NCI-H2196 (cell line): ENCODE results near the gene DYNC2H1.
"Not testable (repeated sequence)": the region's sequence is repeated elsewhere in the genome, so short reads cannot be mapped to it uniquely, and the experiment has no call there.

Source experiments
- DNase-seq: peaks from one replicate; lab custom pipeline; 2025; ENCODE audit not compliant: unreplicated experiment; lab: John Stamatoyannopoulos, UW

DYNC2H1 gene

DNA sequence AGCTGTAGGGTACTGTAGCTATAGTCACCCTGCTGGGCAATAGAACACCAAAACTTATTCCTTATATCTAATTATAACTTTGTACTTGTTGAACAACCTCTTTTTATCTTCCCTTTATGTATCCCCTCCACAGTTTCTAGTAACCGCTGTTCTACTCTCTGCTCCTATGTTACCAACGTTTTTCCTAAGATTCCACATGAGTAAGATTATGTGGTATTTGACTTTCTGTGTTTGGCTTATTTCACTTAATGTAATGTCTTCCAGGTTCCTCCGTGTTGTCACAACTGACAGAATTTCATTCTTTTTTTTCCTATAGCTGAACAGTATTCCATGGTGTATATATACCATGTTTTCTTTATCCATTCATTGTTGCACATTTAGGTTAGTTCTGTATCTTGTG is 258.4 kb downstream of the DYNC2H1 start:
- DNase-seq: no peak

DNA sequence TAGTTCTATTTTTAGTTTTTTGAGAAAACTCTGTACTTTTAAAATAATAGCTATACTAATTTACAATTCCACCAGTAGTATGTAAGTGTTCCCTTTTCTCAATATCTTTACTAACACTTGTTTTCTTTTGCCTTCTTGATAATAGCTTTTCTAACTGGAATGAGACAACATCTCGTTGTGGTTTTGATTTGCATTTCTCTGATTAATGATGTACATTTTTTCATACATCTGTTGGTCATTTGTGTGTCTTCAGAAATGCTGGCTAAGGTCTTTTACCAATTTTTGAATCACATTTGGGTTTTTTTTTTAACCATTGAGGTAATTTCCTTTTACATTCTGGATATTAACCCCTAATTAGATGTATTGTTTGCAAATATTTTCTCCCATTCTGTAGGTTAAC is 258.9 kb downstream of the DYNC2H1 start:
- no peak for DNase-seq

DNA sequence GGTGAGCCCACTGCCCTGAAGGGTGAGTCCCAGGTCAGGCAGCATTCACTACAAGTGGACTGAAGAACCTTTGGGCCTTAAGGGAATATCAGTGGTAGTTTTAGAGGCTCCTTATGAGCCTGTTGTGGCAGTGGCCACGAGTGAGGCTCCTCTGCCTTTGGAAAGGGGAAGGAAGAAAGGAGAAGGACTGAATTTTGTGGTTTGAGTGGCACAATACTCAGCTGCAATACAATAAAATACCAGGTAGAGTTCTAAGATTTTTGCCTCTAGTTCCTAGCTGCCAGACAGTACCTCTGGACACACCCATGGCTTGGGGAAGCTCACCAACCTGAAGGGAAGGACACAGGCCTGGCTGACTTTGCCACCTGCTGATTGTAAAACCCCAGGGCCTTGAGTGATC is 260.9 kb downstream of the DYNC2H1 start:
- no peak for DNase-seq

DNA sequence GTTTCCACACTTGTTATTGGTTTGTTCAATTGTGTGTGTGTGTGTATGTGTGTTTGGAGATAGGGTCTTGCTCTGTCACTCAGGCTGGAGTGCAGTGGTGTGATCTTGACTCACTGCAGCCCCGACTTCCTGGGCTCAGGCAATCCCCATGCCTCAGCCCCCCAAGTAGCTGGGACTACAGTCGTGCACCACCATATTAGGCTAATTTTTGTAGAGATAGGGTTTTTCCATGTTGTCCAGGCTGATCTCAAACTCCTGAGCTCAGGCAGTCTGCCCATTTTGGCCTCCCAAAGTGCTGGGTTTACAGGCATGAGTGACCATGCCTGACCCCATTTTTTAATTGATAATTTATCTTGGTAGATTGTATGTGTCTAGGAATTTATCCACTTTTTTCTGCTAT is 263.7 kb downstream of the DYNC2H1 start:
- no peak for DNase-seq

DNA sequence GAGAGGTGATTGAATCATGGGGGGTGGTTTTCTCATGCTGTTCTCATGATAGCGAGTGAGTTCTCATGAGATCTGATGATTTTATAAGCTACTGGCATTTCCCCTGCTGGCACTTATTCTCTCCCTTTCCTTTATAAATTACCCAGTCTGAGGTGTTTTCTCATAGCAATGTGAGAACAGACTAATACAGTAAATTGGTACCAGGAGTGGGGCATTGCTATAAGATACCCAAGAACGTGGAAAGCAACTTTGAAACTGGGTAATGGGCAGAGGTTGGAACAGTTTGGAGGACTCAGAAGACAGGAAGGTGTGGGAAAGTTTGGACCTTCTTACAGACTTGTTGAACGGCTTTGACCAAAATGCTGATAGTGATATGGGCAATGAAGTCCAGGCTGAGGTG is 265.0 kb downstream of the DYNC2H1 start:
- not testable (repeated sequence) for DNase-seq

DNA sequence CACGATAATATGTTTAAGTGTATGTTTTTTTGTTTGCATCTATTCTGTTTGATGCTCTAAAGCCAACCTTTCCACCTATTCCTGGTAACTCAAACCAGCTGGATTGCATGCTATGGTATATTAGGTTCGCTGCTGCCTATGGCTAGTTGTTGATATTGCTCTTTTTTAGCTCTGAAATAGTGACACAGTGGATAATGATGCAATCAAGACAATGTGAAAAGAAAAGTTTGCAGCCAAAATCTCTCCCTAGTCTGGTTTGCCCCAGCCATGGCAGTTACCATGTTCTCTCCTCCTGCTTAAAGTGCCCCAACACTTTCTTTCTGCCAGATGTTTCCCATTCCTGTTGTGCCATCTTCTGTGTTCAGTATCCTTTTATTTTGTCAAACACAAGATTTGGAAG is 269.7 kb downstream of the DYNC2H1 start:
- no peak for DNase-seq

DNA sequence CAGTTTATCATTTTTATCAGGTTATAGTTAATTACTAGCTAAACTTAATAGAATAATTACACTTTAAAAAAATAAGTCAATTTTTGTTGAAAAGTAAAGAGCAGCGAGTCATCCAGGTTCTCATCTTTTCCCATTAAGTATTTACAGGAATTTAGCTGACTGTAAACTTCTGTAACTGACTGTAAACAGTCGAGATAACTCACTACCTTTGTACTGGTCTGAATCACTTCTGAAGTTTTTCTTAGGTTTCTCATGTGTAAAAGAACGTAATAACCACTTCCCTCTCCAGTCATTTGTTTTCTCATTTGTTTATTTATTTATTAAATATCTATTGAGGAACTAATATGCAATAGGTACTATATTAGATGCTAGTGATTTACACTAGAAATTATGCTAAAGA is 270.8 kb downstream of the DYNC2H1 start:
- no peak for DNase-seq

DNA sequence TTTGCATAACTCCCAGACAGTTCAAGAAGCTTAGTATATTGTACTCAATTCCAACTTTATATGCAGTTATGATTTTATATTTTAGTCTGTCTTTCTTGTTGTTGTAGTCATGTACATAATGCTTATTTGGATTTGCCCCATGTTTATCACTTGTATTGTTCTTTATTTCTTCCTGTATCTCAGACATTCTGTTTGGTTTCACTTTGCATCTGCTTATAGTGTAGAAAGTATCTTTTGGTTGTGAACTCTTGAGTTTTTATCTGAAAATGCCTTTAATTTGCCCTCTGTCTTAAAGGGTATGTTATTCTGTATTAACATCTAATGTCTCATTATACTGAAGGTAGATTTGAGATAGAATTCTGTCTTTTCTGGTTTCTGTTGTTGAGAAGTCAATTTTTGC is 275.4 kb downstream of the DYNC2H1 start:
- no peak for DNase-seq

DNA sequence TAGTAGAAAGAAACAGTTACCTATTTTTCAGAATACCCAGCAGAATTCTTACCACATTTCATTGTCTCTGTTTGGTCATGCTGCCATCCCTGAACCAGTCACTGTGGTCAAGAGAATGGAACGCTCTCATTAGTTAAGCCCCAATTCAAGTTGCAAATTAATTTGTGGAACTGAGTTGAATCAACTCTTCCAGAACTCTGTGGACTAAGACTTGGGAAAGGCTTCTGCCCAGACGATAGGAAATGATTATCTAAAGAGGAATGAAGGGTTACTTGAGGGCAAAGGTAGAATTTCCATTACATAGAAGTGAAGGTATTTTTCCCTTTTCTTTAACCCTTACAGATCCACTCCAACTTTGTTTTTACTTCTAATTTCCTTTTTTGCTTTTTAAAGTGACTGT is 286.4 kb downstream of the DYNC2H1 start:
- DNase-seq: no peak

DNA sequence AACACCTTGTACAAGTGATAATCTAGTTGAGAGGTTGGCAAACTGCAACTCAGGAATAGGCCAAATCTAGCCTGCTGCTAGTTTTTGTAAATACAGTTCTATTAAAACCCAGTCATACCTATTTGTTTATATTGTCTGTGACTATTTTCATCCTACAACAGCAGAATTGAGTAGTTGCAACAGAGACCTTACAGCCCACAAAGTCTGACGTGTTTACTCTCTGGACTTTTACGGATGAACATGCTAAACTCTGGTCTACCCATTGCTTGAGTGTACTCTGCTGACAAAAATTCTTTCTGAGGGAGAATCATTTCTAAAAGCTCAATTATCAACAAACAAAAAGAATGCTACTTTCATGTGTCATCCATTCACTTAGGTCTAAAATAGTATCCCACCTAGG is 287.0 kb downstream of the DYNC2H1 start:
- no peak for DNase-seq

DNA sequence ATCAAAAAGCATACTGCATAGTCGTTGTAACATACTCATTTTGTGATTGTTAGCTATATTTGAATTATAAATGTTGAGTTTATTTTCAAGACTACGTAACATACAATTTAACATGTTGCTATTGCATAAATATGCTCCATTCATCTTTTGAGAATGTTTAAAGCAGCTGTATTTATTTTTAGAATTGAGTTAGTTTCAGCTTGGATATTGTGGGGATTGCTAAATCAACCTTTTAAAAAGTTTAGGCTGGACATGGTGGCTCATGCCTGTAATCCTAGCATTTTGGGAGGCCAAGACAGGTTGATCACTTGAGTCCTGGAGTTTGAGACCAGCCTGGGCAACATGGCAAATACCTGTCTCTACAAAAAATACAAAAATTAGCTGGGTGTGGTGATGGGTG is 288.1 kb downstream of the DYNC2H1 start:
- no peak for DNase-seq

DNA sequence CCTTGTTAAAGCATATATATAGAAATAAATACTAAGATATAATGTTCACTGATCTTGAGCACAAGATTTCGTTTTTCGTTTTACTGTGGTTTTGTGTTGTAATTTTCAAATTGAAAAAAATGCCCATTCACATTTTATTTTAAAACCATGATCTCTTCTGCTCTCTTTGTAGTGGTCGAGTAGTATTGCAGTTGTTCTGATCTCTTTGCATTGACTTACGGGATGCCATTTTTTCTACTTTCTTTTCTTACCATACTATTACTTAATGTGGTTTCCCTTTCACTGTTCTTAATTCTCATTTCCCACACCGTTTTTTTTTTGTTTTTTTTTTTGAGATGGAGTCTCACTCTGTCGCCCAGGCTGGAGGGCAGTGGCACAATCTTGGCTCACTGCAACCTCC is 289.6 kb downstream of the DYNC2H1 start:
- DNase-seq: no peak

DNA sequence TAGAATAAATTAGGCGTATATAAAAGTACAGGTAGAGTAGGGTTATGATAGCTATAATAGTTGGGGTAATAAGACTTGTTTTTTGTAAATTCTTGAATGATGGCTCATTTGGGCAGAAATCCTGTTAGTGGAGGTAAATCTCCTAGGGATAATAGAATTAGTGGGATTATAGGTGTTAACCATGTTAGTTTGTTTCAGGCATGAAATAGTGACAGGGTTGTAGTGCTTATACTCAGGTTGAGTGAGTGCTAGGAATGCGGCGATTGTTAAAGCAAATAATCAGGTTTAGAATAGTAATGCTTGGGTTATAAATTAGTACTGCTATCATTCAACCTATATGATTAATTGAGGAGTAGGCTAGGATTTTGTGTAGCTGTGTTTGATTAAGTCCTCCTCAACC is 297.1 kb downstream of the DYNC2H1 start:
- no peak for DNase-seq

DNA sequence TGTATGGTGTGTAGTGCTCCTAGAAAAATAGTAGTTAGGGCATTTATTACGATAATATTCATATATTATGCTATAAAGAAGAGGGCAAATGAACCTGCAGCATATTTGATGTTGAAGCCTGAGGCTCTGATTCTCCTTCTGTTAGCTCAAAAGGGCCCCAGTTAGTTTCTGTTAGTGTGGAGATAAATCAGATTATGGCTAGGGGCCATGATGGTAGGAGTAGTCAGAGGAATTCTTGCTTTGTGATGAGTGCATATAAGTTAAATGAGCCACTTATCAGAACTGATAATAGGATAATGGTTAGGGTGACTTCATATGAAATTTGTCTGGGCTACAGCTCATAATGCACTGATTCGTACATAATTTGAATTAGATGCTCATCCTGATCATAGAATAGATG is 298.4 kb downstream of the DYNC2H1 start:
- no peak for DNase-seq

DNA sequence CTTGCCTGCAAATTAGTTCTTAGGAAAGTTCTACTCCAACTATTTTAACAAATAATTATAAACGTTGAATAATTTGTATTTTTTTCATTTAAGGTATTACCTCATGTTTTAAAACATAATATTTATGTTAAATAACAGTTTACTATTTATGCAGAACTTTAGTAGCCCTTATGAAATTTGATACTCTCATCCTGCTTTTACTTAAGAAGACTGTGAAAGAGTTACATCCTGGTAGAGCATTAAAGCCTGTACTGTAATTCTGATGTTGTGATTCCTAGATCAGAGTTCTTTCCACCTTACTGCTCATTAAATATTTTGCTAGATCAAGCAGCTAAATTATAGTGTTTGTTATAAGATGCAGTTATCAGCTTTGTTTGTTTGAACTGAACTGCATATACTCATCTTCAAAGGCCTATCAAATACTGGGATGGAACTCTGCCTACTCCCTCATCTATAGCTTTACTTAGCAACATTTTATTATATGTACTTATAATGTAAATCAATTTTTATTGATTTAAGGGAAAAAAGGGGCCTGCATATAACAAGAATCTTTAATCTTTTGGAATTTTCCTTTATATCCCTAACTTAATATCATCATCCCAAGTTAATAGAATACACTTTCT is 304.2 kb downstream of the DYNC2H1 start:
- no peak for DNase-seq

DNA sequence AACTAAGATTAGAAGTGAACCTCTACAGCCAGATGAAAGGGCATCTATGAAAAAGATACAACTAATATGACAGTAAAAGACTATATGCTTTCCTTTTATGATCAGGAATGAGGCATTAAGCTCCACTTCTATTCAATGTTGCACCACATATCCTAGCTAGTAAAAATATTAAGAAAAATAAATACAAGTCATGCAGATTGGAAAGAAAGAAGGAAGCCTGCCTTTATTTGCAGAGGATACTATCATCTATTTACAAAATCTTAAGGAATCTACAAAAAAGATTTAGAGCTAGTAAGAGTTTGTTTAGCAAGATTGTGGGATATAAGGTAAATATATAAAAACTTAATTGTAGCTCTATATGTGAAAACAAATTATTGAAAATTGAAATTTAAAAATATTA is 308.8 kb downstream of the DYNC2H1 start:
- DNase-seq: no peak

DNA sequence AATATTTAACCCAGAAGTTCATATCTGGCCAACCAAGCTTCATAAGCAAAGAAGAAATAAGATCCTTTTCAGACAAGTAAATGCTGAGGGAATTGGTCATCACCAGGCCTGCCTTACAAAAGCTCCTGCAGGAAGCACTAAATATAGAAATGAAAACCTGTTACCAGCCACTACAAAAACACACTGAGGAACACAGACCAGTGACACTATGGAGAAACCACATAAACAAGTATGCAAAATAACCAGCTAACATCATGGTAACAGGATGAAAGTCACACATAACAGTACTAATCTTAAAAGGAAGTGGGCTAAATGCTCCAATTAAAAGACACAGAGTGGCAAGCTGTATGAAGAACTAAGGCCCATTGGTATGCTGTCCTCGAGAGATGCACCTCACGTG is 311.4 kb downstream of the DYNC2H1 start:
- no peak for DNase-seq

DNA sequence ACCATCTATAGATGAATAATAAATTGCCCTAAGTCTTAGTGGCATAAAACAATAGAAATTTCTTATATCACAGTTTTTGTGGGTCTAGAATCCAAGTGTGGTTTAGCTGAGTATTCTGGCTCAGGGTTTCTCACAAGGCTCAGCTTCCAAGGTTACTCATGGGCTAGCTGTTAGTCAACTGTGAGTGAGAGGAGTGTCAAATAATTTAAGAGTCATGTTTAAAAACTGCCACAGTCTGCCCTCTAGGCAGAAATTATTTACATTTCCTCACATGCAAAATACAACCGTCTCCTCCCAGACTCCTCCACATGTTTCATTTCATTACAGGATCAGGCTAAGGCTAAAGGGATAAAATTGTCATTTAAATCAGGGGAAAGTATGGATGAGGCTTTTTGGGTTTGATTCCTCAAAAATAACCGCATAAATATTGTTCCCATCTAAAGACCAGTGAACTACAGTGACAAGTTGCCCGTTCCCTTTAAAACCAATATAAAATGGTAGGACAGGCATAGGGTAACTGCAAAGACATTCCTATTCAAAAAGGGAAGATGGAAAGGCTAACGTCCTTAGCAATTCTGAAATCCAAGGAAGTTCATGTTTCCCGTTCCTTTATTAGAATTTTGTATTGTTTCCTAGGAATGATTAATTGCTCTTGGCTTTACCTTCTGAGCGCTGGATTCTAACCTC is 324.3 kb downstream of the DYNC2H1 start:
- no peak for DNase-seq

DNA sequence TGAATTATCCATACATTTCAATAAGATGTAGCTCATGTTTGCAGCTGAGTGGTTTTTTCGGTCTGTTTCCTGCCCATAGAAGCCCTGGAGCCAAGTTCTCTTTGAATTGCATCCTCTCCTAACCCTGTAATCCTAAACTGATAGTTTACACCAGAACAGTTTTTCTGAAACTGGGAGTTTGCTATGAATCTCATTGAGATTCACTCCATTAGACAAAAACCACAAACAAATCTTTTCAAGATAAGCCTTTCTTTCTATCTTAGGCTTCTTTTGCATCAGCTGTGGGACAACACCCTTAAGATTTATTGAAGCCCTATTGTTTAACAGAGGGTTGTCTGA is 324.8 kb downstream of the DYNC2H1 start:
- no peak for DNase-seq

DNA sequence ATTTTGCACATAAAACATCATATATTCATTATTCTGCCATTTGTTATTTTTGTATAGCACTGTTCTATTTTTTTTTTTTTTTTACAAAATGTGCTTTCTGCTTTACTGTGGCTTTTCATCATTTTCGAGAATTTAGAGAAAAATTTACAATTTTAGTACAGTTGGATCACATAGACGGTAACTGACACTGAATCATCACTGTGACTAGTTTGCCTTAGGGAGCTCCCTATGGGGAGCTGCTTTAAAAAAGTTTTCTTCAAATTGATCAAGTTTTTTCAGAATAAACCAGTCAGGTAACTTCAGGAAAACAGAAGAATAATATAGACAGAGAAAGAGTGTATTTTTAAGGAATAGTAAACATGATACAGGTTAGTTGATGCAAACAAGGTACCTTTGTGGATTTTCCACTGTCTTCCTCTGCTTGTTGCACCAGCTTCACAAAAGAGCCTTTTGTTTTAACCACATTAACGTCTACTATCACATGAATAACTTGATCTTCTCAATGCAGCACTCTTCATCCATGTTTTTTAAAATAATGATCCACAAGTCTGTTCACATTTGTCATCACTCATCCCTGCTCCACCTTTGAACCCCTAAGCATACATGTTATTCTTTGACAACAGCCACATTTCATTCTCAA is 327.0 kb downstream of the DYNC2H1 start:
- DNase-seq: no peak

DNA sequence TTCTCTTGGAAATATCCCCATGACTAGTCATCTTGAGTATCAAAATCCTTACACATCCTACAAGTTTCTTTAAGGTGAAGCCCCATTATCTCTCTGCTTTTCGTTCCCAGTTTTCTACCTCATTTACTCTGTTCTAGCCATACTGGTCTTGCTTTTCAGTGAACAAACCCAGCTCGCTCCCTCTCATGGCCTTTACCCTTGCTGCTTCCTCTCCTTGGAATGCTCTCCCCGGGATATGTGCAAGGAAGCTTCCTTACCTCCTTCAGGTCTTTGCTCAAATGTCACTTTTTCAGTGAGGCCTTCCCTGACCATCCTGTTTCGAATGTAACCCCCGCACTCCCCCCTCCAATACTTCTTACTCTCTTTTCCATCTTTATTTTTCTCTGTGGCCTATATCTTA is 331.8 kb downstream of the DYNC2H1 start:
- no peak for DNase-seq

DNA sequence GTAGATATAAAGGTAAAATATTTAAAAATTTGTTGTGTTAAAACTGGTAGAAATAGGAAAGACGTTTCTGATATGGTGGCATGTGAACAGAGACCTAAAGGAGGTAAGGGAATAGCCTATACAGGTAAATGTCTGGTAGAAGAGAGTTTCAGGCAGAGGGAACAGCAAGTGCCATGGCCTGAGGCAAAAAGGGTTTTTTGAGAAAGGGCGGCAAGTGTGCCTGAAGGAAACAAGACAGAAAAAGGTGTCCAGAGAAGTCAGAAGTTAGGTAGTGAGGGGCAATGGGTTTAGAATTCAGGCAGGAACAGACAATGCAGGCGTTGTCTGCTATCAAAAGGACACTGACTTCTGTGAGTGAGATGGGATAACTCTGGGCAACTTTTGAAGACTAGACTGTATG is 339.7 kb downstream of the DYNC2H1 start:
- DNase-seq: no peak

DNA sequence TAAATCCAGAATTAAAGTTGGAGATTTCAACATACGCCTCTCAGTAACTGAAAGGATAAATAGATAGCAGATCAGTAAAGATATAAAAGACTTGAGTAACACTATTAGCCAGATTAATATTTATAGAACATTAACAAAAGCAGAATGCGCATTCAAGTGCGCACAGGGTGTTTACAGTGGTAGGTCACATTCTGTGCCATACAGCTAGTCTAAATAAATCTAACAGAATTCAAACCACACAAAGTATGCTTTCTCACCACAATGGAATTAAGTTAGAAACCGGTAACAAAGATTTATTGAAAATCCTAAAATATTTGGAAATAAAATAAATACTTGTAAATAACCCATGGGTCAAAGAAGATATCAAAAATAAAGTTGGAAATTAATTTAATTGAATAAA is 341.0 kb downstream of the DYNC2H1 start:
- no peak for DNase-seq
